ENCODE data around the gene PLPP6. TPM values are rescaled to one million over a fixed set of nuclear protein-coding genes. Genes with fewer than 3 reads are reported as not detected.

The PLPP6 gene
- total and polyA plus RNA-seq, 2 of the 8 experiments (the other 6 are each of a cell fraction or from before 2014, with no cell fraction given) = 11.8 to 13.3 TPM

GRCh38 chr9:4686584-4686983 lies 24.5 kb downstream of the PLPP6 start:
- H2BK12ac ChIP-seq (ENCODE audit: low read depth, low read length) = no peak overlapping the region
- H3K23ac ChIP-seq (ENCODE audit: insufficient read length) = no peak overlapping the region
- H2AFZ ChIP-seq (ENCODE audit: low read length) = no peak overlapping the region
- no peak overlapping the region for H4K5ac ChIP-seq (ENCODE audit: insufficient read length, low read depth, low read length)
- H3K9me3 ChIP-seq (ENCODE audit: insufficient read depth in 2 of 2, low read depth in 1 of 2, low read length in 1 of 2) = no peaks in the 10 kb centered on the region
- ChIA-PET POLR2A (ENCODE audit: partially characterized antibody) (interaction anchor here (1.3 kb wide), 1 partner anchor 9 kb away, joined by 4 read pairs; no protein-coding TSS in a partner anchor), CTCF (ENCODE audit: partially characterized antibody) (interaction anchor here (1.4 kb wide), 1 partner anchor 82 kb away, joined by 3 read pairs; no protein-coding TSS in a partner anchor)
- H3K14ac ChIP-seq (ENCODE audit: insufficient read length) = no peak overlapping the region
- FAIRE-seq (no peak), DNase-seq (ENCODE audit: low read depth in 1 of 2, low spot score in 2 of 2) (no peak)
- WGBS, 2 experiments (ENCODE audit: extremely low coverage in 1 of 2, insufficient coverage in 1 of 2, insufficient read length in 1 of 2, insufficient replicate concordance in 2 of 2, low coverage in 1 of 2, low lambda C conversion rate in 2 of 2, missing lambda C conversion rate in 1 of 2) = 93% methylated on average over 1 of the region's 1 CpG; no CpG with 5 or more reads in 1 of the 2 experiments
- H3K4me1 ChIP-seq (replicated peaks in 1 of 4; ENCODE audit: control insufficient read depth in 3 of 4, insufficient read depth in 4 of 4, low read length in 3 of 4) = no peaks in the 10 kb centered on the region
- no peak overlapping the region for H3K18ac ChIP-seq (ENCODE audit: extremely low read depth, low read length)
- no peak overlapping the region for H3K56ac ChIP-seq (replicated peaks; ENCODE audit: insufficient read length, low read depth, low read length)
- H2BK120ac ChIP-seq (replicated peaks; ENCODE audit: low read depth, low read length) = no peak overlapping the region
- H3K4me2 ChIP-seq (ENCODE audit: insufficient read depth in 1 of 2, low read depth in 2 of 2, low read length in 2 of 2) = no peak overlapping the region
- H2BK20ac ChIP-seq (ENCODE audit: low read length) = no peak overlapping the region
- H3K4me3 ChIP-seq (ENCODE audit: extremely low read depth in 1 of 4, insufficient read depth in 2 of 4, low read depth in 3 of 4, low read length in 4 of 4) = no peak overlapping the region
- peaks cover 4 to 42% (median 12%) of the 10 kb centered on the region in 4 experiments for H3K36me3 ChIP-seq (ENCODE audit: control insufficient read depth in 2 of 4, insufficient read depth in 4 of 4, low read length in 3 of 4)
- H4K20me1 ChIP-seq (replicated peaks in 1 of 2; ENCODE audit: control insufficient read depth in 1 of 2, insufficient read depth in 2 of 2, low read length in 2 of 2) = peaks cover 0 to 2% of the 10 kb centered on the region in 2 experiments
- H3K27ac ChIP-seq (ENCODE audit: low read depth, low read length) = no peak overlapping the region
- H3K79me1 ChIP-seq (ENCODE audit: low read depth, low read length) = no peaks in the 10 kb centered on the region
- H3K27me3 ChIP-seq (replicated peaks in 1 of 4; ENCODE audit: control insufficient read depth in 3 of 4, extremely low read depth in 1 of 4, insufficient read depth in 3 of 4, low read length in 3 of 4) = no peaks in the 10 kb centered on the region
- H4K8ac ChIP-seq (ENCODE audit: extremely low read depth, insufficient read depth, low read length) = no peak overlapping the region
- no peak overlapping the region for H2BK5ac ChIP-seq (ENCODE audit: low read depth, low read length)
- H3K4ac ChIP-seq (replicated peaks; ENCODE audit: insufficient read length, low read depth, low read length) = no peak overlapping the region
- H3K9ac ChIP-seq (replicated peaks in 1 of 4; ENCODE audit: extremely low read depth in 1 of 4, low read depth in 3 of 4, low read length in 3 of 4) = no peak overlapping the region
- no peaks in the 10 kb centered on the region for H3K23me2 ChIP-seq (ENCODE audit: low read depth, low read length)
- no peak overlapping the region for H2BK15ac ChIP-seq (ENCODE audit: low read length)
- H2AK5ac ChIP-seq (ENCODE audit: low read depth, low read length) = no peak overlapping the region
- peaks cover 0 to 10% of the 10 kb centered on the region in 2 experiments; a peak in 2 of 4 replicates for H3K79me2 ChIP-seq (ENCODE audit: control insufficient read depth in 1 of 2, insufficient read depth in 2 of 2, low read length in 2 of 2)
- H4K91ac ChIP-seq (replicated peaks; ENCODE audit: insufficient read length, low read length) = no peak overlapping the region
- TF ChIP-seq TBP (IDR thresholded peaks at IDR 0.05; ENCODE audit: low read depth, low read length) (no peak), CTBP2 (IDR thresholded peaks at IDR 0.05; ENCODE audit: borderline replicate concordance, insufficient read depth, insufficient read length, low read length) (no peak), GTF2F1 (IDR thresholded peaks at IDR 0.05; ENCODE audit: borderline replicate concordance, low read depth, low read length) (no peak), NRF1 (IDR thresholded peaks at IDR 0.05; ENCODE audit: low read depth, low read length) (no peak), HDAC6 (IDR thresholded peaks at IDR 0.05; ENCODE audit: low read depth, low read length) (no peak), SP4 (IDR thresholded peaks at IDR 0.05; ENCODE audit: low read length) (no peak), POU5F1 (IDR thresholded peaks at IDR 0.05; ENCODE audit: low read depth, low read length) (no peak), KDM4A (IDR thresholded peaks at IDR 0.05; ENCODE audit: low read depth, low read length, severe bottlenecking) (no peak), BCL11A (IDR thresholded peaks at IDR 0.05; ENCODE audit: low read depth in 2 of 2, low read length in 2 of 2) (no peak), RNF2 (IDR thresholded peaks at IDR 0.05; ENCODE audit: borderline replicate concordance, low read depth, low read length, missing control alignments, poor library complexity, severe bottlenecking) (no peak), EZH2 (IDR thresholded peaks at IDR 0.05; ENCODE audit: low read depth, low read length, severe bottlenecking) (no peak)

Data from H1 (cell line).